H1 (cell line): ENCODE measurements around the gene SLC25A51. TPM values are rescaled to one million over a fixed set of nuclear protein-coding genes. Genes with fewer than 3 reads are reported as not detected.

Experiments
- CTCF ChIA-PET: fragments of 300-600 bp; sonication (Branson Sonifier 250); formaldehyde crosslinking; loops from one replicate; lab custom pipeline; 2021; ENCODE audit not compliant: partially characterized antibody; lab: Charles Lee
- POLR2A ChIA-PET: fragments of 300-600 bp; sonication (Branson Sonifier 250); formaldehyde crosslinking; loops from one replicate; lab custom pipeline; 2021; ENCODE audit warnings: inconsistent platforms; ENCODE audit not compliant: partially characterized antibody; lab: Charles Lee
- DNase-seq, 2 experiments: peaks; one replicate each; pipeline versions ENCODE4 v3.0.0 to v3.0.0-alpha.2; 2010 to 2022; ENCODE audit warnings: low spot score in 2 of 2, low read depth in 1 of 2, mixed read lengths in 1 of 2
- FAIRE-seq: peaks from 2 replicates; lab custom pipeline; 2011; peaks lifted over from hg19 to GRCh38; lab: Jason Lieb, UNC
- H2AFZ ChIP-seq: 2 replicates; pipeline ENCODE4 v1.8.1; 2012; ENCODE audit warnings: low read length, inconsistent platforms
- H2AK5ac ChIP-seq: 2 replicates; pipeline ENCODE4 v1.6.1; 2013; ENCODE audit warnings: low read depth, low read length
- H2BK120ac ChIP-seq: replicated peaks from 2 replicates; pipeline ENCODE3; 2013; ENCODE audit warnings: low read depth, low read length, inconsistent platforms
- H2BK12ac ChIP-seq: 2 replicates; pipeline ENCODE4 v1.6.1; 2013; ENCODE audit warnings: low read depth, low read length
- H2BK15ac ChIP-seq: 2 replicates; pipeline ENCODE4 v1.6.1; 2013; ENCODE audit warnings: low read length
- H2BK20ac ChIP-seq: 2 replicates; pipeline ENCODE4 v1.6.1; 2013; ENCODE audit warnings: low read length
- H2BK5ac ChIP-seq: 2 replicates; pipeline ENCODE4 v1.6.1; 2013; ENCODE audit warnings: low read depth, low read length
- H3K14ac ChIP-seq: 2 replicates; pipeline ENCODE4 v1.6.1; 2013; ENCODE audit warnings: inconsistent platforms; ENCODE audit not compliant: insufficient read length
- H3K18ac ChIP-seq: 2 replicates; pipeline ENCODE4 v1.6.1; 2013; ENCODE audit warnings: low read length; ENCODE audit errors: extremely low read depth
- H3K23ac ChIP-seq: 2 replicates; pipeline ENCODE4 v1.6.1; 2013; ENCODE audit warnings: inconsistent platforms; ENCODE audit not compliant: insufficient read length
- H3K23me2 ChIP-seq: 2 replicates; pipeline ENCODE4 v1.6.1; 2013; ENCODE audit warnings: low read depth, low read length
- H3K27ac ChIP-seq: 2 replicates; pipeline ENCODE4 v1.6.1; 2011; ENCODE audit warnings: low read depth, low read length, inconsistent platforms
- H3K27me3 ChIP-seq, 4 experiments: replicated peaks in 1 of 4; 1 replicate in 1 of 4; 2 replicates in 3 of 4; pipeline versions ENCODE4 v1.6.1 to v1.8.1; 2011 to 2013; ENCODE audit warnings: low read length in 3 of 4, mild to moderate bottlenecking in 3 of 4, inconsistent platforms in 2 of 4, mixed read lengths in 2 of 4, moderate library complexity in 1 of 4; ENCODE audit not compliant: control insufficient read depth in 3 of 4, insufficient read depth in 3 of 4; ENCODE audit errors: extremely low read depth in 1 of 4
- H3K36me3 ChIP-seq, 4 experiments: 2 replicates each; pipeline versions ENCODE4 v1.6.1 to v1.8.1; 2011 to 2013; ENCODE audit warnings: mild to moderate bottlenecking in 4 of 4, low read length in 3 of 4, moderate library complexity in 2 of 4, control low read depth in 1 of 4, inconsistent platforms in 1 of 4; ENCODE audit not compliant: insufficient read depth in 4 of 4, control insufficient read depth in 2 of 4
- H3K4ac ChIP-seq: replicated peaks from 2 replicates; pipeline ENCODE3; 2013; ENCODE audit warnings: low read length, low read depth, mixed read lengths, inconsistent platforms; ENCODE audit not compliant: insufficient read length
- H3K4me1 ChIP-seq, 4 experiments: replicated peaks in 1 of 4; 1 replicate in 1 of 4; 2 replicates in 3 of 4; pipeline versions ENCODE4 v1.6.1 to v1.8.1; 2011 to 2013; ENCODE audit warnings: low read length in 3 of 4, inconsistent platforms in 2 of 4, mixed read lengths in 1 of 4; ENCODE audit not compliant: insufficient read depth in 4 of 4, control insufficient read depth in 3 of 4
- H3K4me2 ChIP-seq, 2 experiments: 2 replicates each; pipeline versions ENCODE4 v1.6.1 to v1.8.1; 2011 to 2013; ENCODE audit warnings: low read depth in 2 of 2, low read length in 2 of 2, control low read depth in 1 of 2, inconsistent platforms in 1 of 2, mild to moderate bottlenecking in 1 of 2; ENCODE audit not compliant: insufficient read depth in 1 of 2
- H3K4me3 ChIP-seq, 4 experiments: fragments of 200-600, 300-600 bp in 1 of 4; sonication (generic), shearing (Covaris generic), sonication (Bioruptor Twin) in 1 of 4; 2 replicates each; pipeline versions ENCODE4 v1.5.1 to v1.8.1; 2011 to 2016; ENCODE audit warnings: low read length in 4 of 4, low read depth in 3 of 4, control low read depth in 2 of 4, inconsistent platforms in 2 of 4, mild to moderate bottlenecking in 2 of 4, mixed read lengths in 1 of 4, moderate library complexity in 1 of 4; ENCODE audit not compliant: insufficient read depth in 2 of 4; ENCODE audit errors: extremely low read depth in 1 of 4
- H3K56ac ChIP-seq: replicated peaks from 2 replicates; pipeline ENCODE3; 2013; ENCODE audit warnings: low read depth, mild to moderate bottlenecking, mixed read lengths, low read length, inconsistent platforms; ENCODE audit not compliant: insufficient read length
- H3K79me1 ChIP-seq: 2 replicates; pipeline ENCODE4 v1.6.1; 2013; ENCODE audit warnings: low read depth, low read length, control low read depth
- H3K79me2 ChIP-seq, 2 experiments: 2 replicates each; pipeline versions ENCODE4 v1.6.1 to v1.8.1; 2012 to 2013; ENCODE audit warnings: low read length in 2 of 2, mild to moderate bottlenecking in 2 of 2, inconsistent platforms in 1 of 2; ENCODE audit not compliant: insufficient read depth in 2 of 2, control insufficient read depth in 1 of 2
- H3K9ac ChIP-seq, 4 experiments: replicated peaks in 1 of 4; 1 replicate in 1 of 4; 2 replicates in 3 of 4; pipeline versions ENCODE4 v1.6.1 to v1.8.1; 2011 to 2013; ENCODE audit warnings: low read depth in 3 of 4, low read length in 3 of 4, control low read depth in 2 of 4, mild to moderate bottlenecking in 2 of 4, moderate library complexity in 2 of 4, inconsistent platforms in 1 of 4; ENCODE audit errors: extremely low read depth in 1 of 4
- H3K9me3 ChIP-seq, 2 experiments: 2 replicates each; pipeline versions ENCODE4 v1.6.1 to v1.8.1; 2012 to 2013; ENCODE audit warnings: mild to moderate bottlenecking in 2 of 2, moderate library complexity in 2 of 2, control low read depth in 1 of 2, inconsistent platforms in 1 of 2, low read depth in 1 of 2, low read length in 1 of 2, mixed read lengths in 1 of 2; ENCODE audit not compliant: insufficient read depth in 2 of 2
- H4K20me1 ChIP-seq, 2 experiments: replicated peaks in 1 of 2; 2 replicates each; pipeline versions ENCODE3 to v1.8.1; 2011 to 2013; ENCODE audit warnings: inconsistent platforms in 2 of 2, low read length in 2 of 2, mild to moderate bottlenecking in 1 of 2; ENCODE audit not compliant: insufficient read depth in 2 of 2, control insufficient read depth in 1 of 2
- H4K5ac ChIP-seq: 2 replicates; pipeline ENCODE4 v1.6.1; 2013; ENCODE audit warnings: low read length, low read depth, mixed read lengths, inconsistent platforms; ENCODE audit not compliant: insufficient read length
- H4K8ac ChIP-seq: 2 replicates; pipeline ENCODE4 v1.8.0; 2013; ENCODE audit warnings: mild to moderate bottlenecking, moderate library complexity, low read length, inconsistent platforms; ENCODE audit not compliant: insufficient read depth; ENCODE audit errors: extremely low read depth
- H4K91ac ChIP-seq: replicated peaks from 2 replicates; pipeline ENCODE3; 2013; ENCODE audit warnings: low read length, mixed read lengths, inconsistent platforms; ENCODE audit not compliant: insufficient read length
- ATF2 ChIP-seq: IDR thresholded peaks from 2 replicates; pipeline ENCODE4 v1.6.1; 2012; ENCODE audit warnings: low read length, inconsistent platforms
- ATF3 ChIP-seq: IDR thresholded peaks from 2 replicates; pipeline ENCODE4 v1.6.1; 2011; ENCODE audit warnings: low read depth, mild to moderate bottlenecking, low read length; ENCODE audit not compliant: insufficient read depth
- CTBP2 ChIP-seq: IDR thresholded peaks from 2 replicates; pipeline ENCODE4 v1.7.0; 2011; ENCODE audit warnings: borderline replicate concordance, mild to moderate bottlenecking, moderate library complexity, mixed read lengths, low read length; ENCODE audit not compliant: insufficient read depth, insufficient read length
- GTF2F1 ChIP-seq: IDR thresholded peaks from 2 replicates; pipeline ENCODE4 v1.6.1; 2012; ENCODE audit warnings: low read depth, low read length, improper control_type of control experiment, borderline replicate concordance
- JUND ChIP-seq: IDR thresholded peaks from 2 replicates; pipeline ENCODE4 v1.6.1; 2011; ENCODE audit warnings: mild to moderate bottlenecking, improper control_type of control experiment, low read length
- KDM4A ChIP-seq: IDR thresholded peaks from one replicate; pipeline ENCODE4 v1.7.1; 2012; ENCODE audit warnings: low read depth, mild to moderate bottlenecking, moderate library complexity, low read length, inconsistent platforms; ENCODE audit not compliant: severe bottlenecking
- MAFK ChIP-seq: IDR thresholded peaks from 2 replicates; pipeline ENCODE4 v1.6.1; 2012; ENCODE audit warnings: low read depth, mild to moderate bottlenecking, improper control_type of control experiment, low read length
- SIN3A ChIP-seq, 2 experiments: IDR thresholded peaks in 1 of 2; conservative IDR thresholded peaks in 1 of 2; 2 replicates each; pipeline ENCODE4 v1.6.1; 2011 to 2012; ENCODE audit warnings: low read length in 2 of 2, improper control_type of control experiment in 1 of 2, low read depth in 1 of 2, mild to moderate bottlenecking in 1 of 2
- SUZ12 ChIP-seq: fragments of 200-600 bp; sonication (generic); IDR thresholded peaks from 2 replicates; pipeline ENCODE4 v1.6.1; 2012; ENCODE audit warnings: mild to moderate bottlenecking, inconsistent platforms, low read length, moderate library complexity, mixed read lengths
- TAF7 ChIP-seq: optimal IDR thresholded peaks from 2 replicates; pipeline ENCODE3; 2011; ENCODE audit warnings: low read depth, mild to moderate bottlenecking, inconsistent platforms, low read length, moderate library complexity, borderline replicate concordance
- ZNF274 ChIP-seq: IDR thresholded peaks from 2 replicates; pipeline ENCODE4 v1.7.0; 2012; ENCODE audit warnings: low read length, borderline replicate concordance; ENCODE audit errors: extremely low read depth
- WGBS, 2 experiments: shearing (Covaris generic) in 1 of 2; methylation state at CpG; one replicate each; pipeline versions ENCODE4 v1.1.6 to v1.1.7; 2013 to 2015; ENCODE audit warnings: low lambda C conversion rate in 2 of 2, mixed read lengths in 2 of 2, inconsistent platforms in 1 of 2, low coverage in 1 of 2, missing lambda C conversion rate in 1 of 2; ENCODE audit not compliant: insufficient replicate concordance in 2 of 2, insufficient coverage in 1 of 2, insufficient read length in 1 of 2; ENCODE audit errors: extremely low coverage in 1 of 2, missing lambda C conversion rate in 1 of 2; 5-methylcytosine and 5-hydroxymethylcytosine counted together
- polyA plus RNA-seq, 7 experiments: library from polyadenylated mRNA; depleted of rRNA in 3 of 7; stranded (reverse) in 5 of 7; unstranded in 2 of 7; fragments of >200 nt in 5 of 7; fragments of 200-250 nt in 2 of 7; gene quantifications; 1 replicate in 5 of 7; 2 replicates in 1 of 7; 4 replicates in 1 of 7; pipeline versions ENCODE4 v1.2.1 to v1.2.3, GENCODE V29; 2011 to 2013; ENCODE audit warnings: missing spikeins in 2 of 7, mixed read lengths in 2 of 7
- total RNA-seq: library from RNA; stranded (reverse); fragmentation: NEBNext Ultra II Directional; extraction: Animal tissue kit (Norgen Biotek cat#: 25700); gene quantifications from 2 replicates; pipeline ENCODE4 v1.2.1, GENCODE V29; 2021

SLC25A51 gene
- total and polyA plus RNA-seq, 2 of the 8 experiments (the other 6 are each of a cell fraction or from before 2014, with no cell fraction given), result 8.0 to 14.5 TPM

GRCh38 chr9:37908283-37908682 is 4.4 kb upstream of the SLC25A51 start:
- H3K14ac ChIP-seq, result no peak overlapping the region
- no peak overlapping the region for H3K23ac ChIP-seq
- H3K27ac ChIP-seq, result no peak overlapping the region
- no peak overlapping the region for H3K9ac ChIP-seq
- no peak overlapping the region for H3K56ac ChIP-seq
- peaks cover 0 to 6% (median 4%) of the 10 kb centered on the region in 4 experiments; a peak in 3 of 7 replicates for H3K4me1 ChIP-seq
- H3K36me3 ChIP-seq, result no peaks in the 10 kb centered on the region
- H4K5ac ChIP-seq, result no peak overlapping the region
- no peak overlapping the region for H4K8ac ChIP-seq
- no peak overlapping the region for H3K4ac ChIP-seq
- DNase-seq (no peak), FAIRE-seq (no peak)
- H3K4me3 ChIP-seq, result no peak overlapping the region
- H3K9me3 ChIP-seq, result no peaks in the 10 kb centered on the region
- H3K27me3 ChIP-seq, result peaks cover 0 to 3% (median 0%) of the 10 kb centered on the region in 4 experiments; a peak in 3 of 7 replicates
- no peak overlapping the region for H3K4me2 ChIP-seq
- H2AFZ ChIP-seq, result no peak overlapping the region
- no peak overlapping the region for H2BK20ac ChIP-seq
- H3K18ac ChIP-seq, result no peak overlapping the region
- H2BK15ac ChIP-seq, result no peak overlapping the region
- ChIA-PET POLR2A (no interaction called here), CTCF (interaction anchor here (0.7 to 2.9 kb wide), 4 partner anchors 10 to 356 kb away, joined by 3 to 10 read pairs (median 5); no protein-coding TSS in a partner anchor)
- no peak overlapping the region for H2BK120ac ChIP-seq
- H2BK12ac ChIP-seq, result no peak overlapping the region
- no peaks in the 10 kb centered on the region for H3K79me1 ChIP-seq
- no peak overlapping the region for H4K91ac ChIP-seq
- H2AK5ac ChIP-seq, result no peak overlapping the region
- peaks cover 0 to 2% of the 10 kb centered on the region in 2 experiments for H4K20me1 ChIP-seq
- no peak overlapping the region for H2BK5ac ChIP-seq
- WGBS, 2 experiments, result 67% methylated on average over 4 of the region's 4 CpGs; no CpG with 5 or more reads in 1 of the 2 experiments
- peaks cover 2% of the 10 kb centered on the region for H3K23me2 ChIP-seq
- H3K79me2 ChIP-seq, result no peaks in the 10 kb centered on the region
- no peak for TF ChIP-seq TAF7
- TF ChIP-seq KDM4A, result no peak
- TF ChIP-seq ATF2, result no peak
- TF ChIP-seq CTBP2, result no peak
- no peak for TF ChIP-seq SUZ12
- no peak for TF ChIP-seq MAFK
- TF ChIP-seq ZNF274, result no peak
- TF ChIP-seq ATF3, result no peak
- no peak for TF ChIP-seq SIN3A (conservative IDR thresholded peaks at IDR 0.05 in 1 of 2, IDR thresholded peaks at IDR 0.05 in 1 of 2; ENCODE audit: low read depth in 1 of 2, low read length in 2 of 2)
- TF ChIP-seq GTF2F1, result no peak
- TF ChIP-seq JUND, result no peak
